GM12801 (cell line): Measurements from ENCODE around the gene ADAP1.

Experiments
- CTCF ChIP-seq: IDR thresholded peaks from one replicate; pipeline ENCODE4 v1.5.1; 2011; ENCODE audit warnings: control low read depth; ENCODE audit not compliant: insufficient read length; ENCODE audit errors: extremely low read depth

Gene ADAP1

GRCh38 chr7:979151-979550, 24.7 kb upstream of the ADAP1 start:
- TF ChIP-seq CTCF: no peak

GRCh38 chr7:978416-979091, 24.1 kb upstream of the ADAP1 start:
- no peak for TF ChIP-seq CTCF

GRCh38 chr7:978049-978346, 23.5 kb upstream of the ADAP1 start:
- no peak for TF ChIP-seq CTCF

- no peak for TF ChIP-seq CTCF
These were observed 23.0 kb upstream of the ADAP1 start for GRCh38 chr7:977326-978048.

GRCh38 chr7:976901-977325, 22.4 kb upstream of the ADAP1 start:
- TF ChIP-seq CTCF: no peak

- no peak for TF ChIP-seq CTCF
These were observed 21.4 kb upstream of the ADAP1 start for GRCh38 chr7:975702-976473.

GRCh38 chr7:974820-975681, 20.6 kb upstream of the ADAP1 start, which contains the start of gene COX19:
Gene COX19, minus strand, starts transcription at chr7:975549. Its CDS starts 40 bp downstream, at chr7:975509.
- TF ChIP-seq CTCF: no peak
